Breast epithelium (tissue), 3 donors: Measurements from ENCODE around the gene SNTG2.

ENCODE experiments used
- POLR2A ChIP-seq: fragments of 450-650 bp; IDR thresholded peaks from one replicate; pipeline ENCODE4 v1.6.1; 2016; ENCODE audit warnings: antibody characterized with exemption, mild to moderate bottlenecking, moderate library complexity
- TF ChIP-seq, protein P1 (sequence below), 3 donors: fragments of 450-650 bp; IDR thresholded peaks; one replicate each; pipeline ENCODE4 v1.5.1; 2016 to 2017; ENCODE audit warnings: antibody characterized with exemption in 3 of 3, mild to moderate bottlenecking in 3 of 3, moderate library complexity in 3 of 3

GRCh38 chr2:1235806-1236205 is 285.2 kb downstream of the SNTG2 start:
- TF ChIP-seq, protein P1, sequence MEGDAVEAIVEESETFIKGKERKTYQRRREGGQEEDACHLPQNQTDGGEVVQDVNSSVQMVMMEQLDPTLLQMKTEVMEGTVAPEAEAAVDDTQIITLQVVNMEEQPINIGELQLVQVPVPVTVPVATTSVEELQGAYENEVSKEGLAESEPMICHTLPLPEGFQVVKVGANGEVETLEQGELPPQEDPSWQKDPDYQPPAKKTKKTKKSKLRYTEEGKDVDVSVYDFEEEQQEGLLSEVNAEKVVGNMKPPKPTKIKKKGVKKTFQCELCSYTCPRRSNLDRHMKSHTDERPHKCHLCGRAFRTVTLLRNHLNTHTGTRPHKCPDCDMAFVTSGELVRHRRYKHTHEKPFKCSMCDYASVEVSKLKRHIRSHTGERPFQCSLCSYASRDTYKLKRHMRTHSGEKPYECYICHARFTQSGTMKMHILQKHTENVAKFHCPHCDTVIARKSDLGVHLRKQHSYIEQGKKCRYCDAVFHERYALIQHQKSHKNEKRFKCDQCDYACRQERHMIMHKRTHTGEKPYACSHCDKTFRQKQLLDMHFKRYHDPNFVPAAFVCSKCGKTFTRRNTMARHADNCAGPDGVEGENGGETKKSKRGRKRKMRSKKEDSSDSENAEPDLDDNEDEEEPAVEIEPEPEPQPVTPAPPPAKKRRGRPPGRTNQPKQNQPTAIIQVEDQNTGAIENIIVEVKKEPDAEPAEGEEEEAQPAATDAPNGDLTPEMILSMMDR (IDR thresholded peaks at IDR 0.05) = no peak
- no peak for TF ChIP-seq POLR2A
